Ramos (cell line): ENCODE data around the gene ADAM19.

Experiments used
- in situ Hi-C: fragments of 300-500 bp; cut with MboI; formaldehyde crosslinking; loops from one replicate; pipeline ENCODE4 v1.14.3; 2022; ENCODE audit warnings: low sequenced_read_pairs; ENCODE audit not compliant: unreplicated experiment

The ADAM19 gene

GRCh38 chr5:157454273-157454672, 121.3 kb downstream of the ADAM19 start:
- in situ Hi-C loops = no loop called here

GRCh38 chr5:157451806-157452205, 123.8 kb downstream of the ADAM19 start:
- in situ Hi-C loops = no loop called here

- in situ Hi-C loops = no loop called here
These were observed 125.6 kb downstream of the ADAM19 start for GRCh38 chr5:157450024-157450423.

- in situ Hi-C loops = no loop called here
These were observed 126.4 kb downstream of the ADAM19 start for GRCh38 chr5:157449011-157449723.

GRCh38 chr5:157447201-157447637, 128.4 kb downstream of the ADAM19 start:
- in situ Hi-C loops = no loop called here

GRCh38 chr5:157446412-157446935, 129.1 kb downstream of the ADAM19 start:
- in situ Hi-C loops = no loop called here

- in situ Hi-C loops = no loop called here
These were observed 129.7 kb downstream of the ADAM19 start for GRCh38 chr5:157445745-157446411.

- in situ Hi-C loops = no loop called here
These were observed 131.4 kb downstream of the ADAM19 start for GRCh38 chr5:157444224-157444623.

- in situ Hi-C loops = no loop called here
These were observed 132.5 kb downstream of the ADAM19 start for GRCh38 chr5:157443041-157443549.

- in situ Hi-C loops = loop anchor here (10.0 kb wide), 1 partner anchor 281 kb away; no protein-coding TSS in a partner anchor
These were observed 141.5 kb downstream of the ADAM19 start for GRCh38 chr5:157434096-157434495.

- in situ Hi-C loops = loop anchor here (10.0 kb wide), 1 partner anchor 283 kb away; no protein-coding TSS in a partner anchor
These were observed 143.9 kb downstream of the ADAM19 start for GRCh38 chr5:157431544-157432200.

GRCh38 chr5:157429920-157430319, 145.7 kb downstream of the ADAM19 start:
- in situ Hi-C loops = loop anchor here (10.0 kb wide), 1 partner anchor 285 kb away; no protein-coding TSS in a partner anchor
